HepG2 (cell line): Measurements from ENCODE around the gene MTUS2. TPM values are rescaled to one million over a fixed set of nuclear protein-coding genes. Genes with fewer than 3 reads are reported as not detected.

ENCODE experiments used
- ATAC-seq: fragments of 200-7000 bp; cut with Tn5 transposase; 3 replicates; pipeline ENCODE4 v1.9.1; 2020; ENCODE audit warnings: mild to moderate bottlenecking, moderate library complexity
- BruUV-seq: library from RNA; stranded (reverse); fragments of 400-500 nt; replicated peaks from 2 replicates; lab custom pipeline; 2021; lab: Mats Ljungman, UMichigan
- CTCF ChIA-PET: fragments of 300-600 bp; formaldehyde crosslinking; extraction: SDS; loops from one replicate; lab custom pipeline; 2021; ENCODE audit warnings: low total read pairs, inconsistent platforms, low intra/inter-chr PET ratio; lab: Yijun Ruan, JAX
- POLR2A ChIA-PET: fragments of 350-600 bp; sonication (Branson Sonifier 250); formaldehyde crosslinking; loops from one replicate; lab custom pipeline; 2020; ENCODE audit warnings: antibody characterized with exemption, inconsistent platforms; lab: Yijun Ruan, JAX
- DNase-seq: peaks from one replicate; pipeline ENCODE4 v3.0.0-alpha.2; 2015; ENCODE audit warnings: low spot score
- FAIRE-seq: peaks from 3 replicates; lab custom pipeline; 2011; peaks lifted over from hg19 to GRCh38; lab: Jason Lieb, UNC
- H2AFZ ChIP-seq: one replicate; pipeline ENCODE4 v1.6.1; 2011; ENCODE audit warnings: low read length, inconsistent platforms
- H3K27ac ChIP-seq: fragments of 300-600 bp; 3 replicates; pipeline ENCODE4 v1.8.0; 2011; ENCODE audit warnings: mixed run types, mild to moderate bottlenecking, mixed read lengths, low read length, inconsistent platforms; ENCODE audit not compliant: insufficient read depth; ENCODE audit errors: extremely low read length
- H3K27me3 ChIP-seq, 2 experiments: fragments of 200-600 bp in 1 of 2; 2 replicates in 1 of 2; 3 replicates in 1 of 2; pipeline versions ENCODE4 v1.6.0 to v1.8.0; 2011; ENCODE audit warnings: low read length in 2 of 2, mild to moderate bottlenecking in 2 of 2, moderate library complexity in 2 of 2, inconsistent platforms in 1 of 2; ENCODE audit not compliant: insufficient read depth in 2 of 2, control insufficient read depth in 1 of 2
- H3K36me3 ChIP-seq, 2 experiments: fragments of 200-600 bp in 1 of 2; replicated peaks in 1 of 2; 2 replicates in 1 of 2; 3 replicates in 1 of 2; pipeline versions ENCODE4 v1.5.1 to v1.8.0; 2011; ENCODE audit warnings: low read length in 2 of 2, inconsistent platforms in 1 of 2; ENCODE audit not compliant: insufficient read depth in 2 of 2, control insufficient read depth in 1 of 2
- H3K4me1 ChIP-seq: 2 replicates; pipeline ENCODE4 v1.5.1; 2012; ENCODE audit warnings: low read length, inconsistent platforms; ENCODE audit not compliant: insufficient read depth
- H3K4me2 ChIP-seq: 2 replicates; pipeline ENCODE4 v1.6.0; 2011; ENCODE audit warnings: low read depth, low read length, inconsistent platforms
- H3K4me3 ChIP-seq, 3 experiments: fragments of 200-600 bp in 1 of 3; sonication (generic), shearing (Covaris generic) in 1 of 3; replicated peaks in 1 of 3; 2 replicates each; pipeline ENCODE4 v1.5.1; 2011 to 2016; ENCODE audit warnings: low read length in 3 of 3, inconsistent platforms in 2 of 3, low read depth in 2 of 3, mild to moderate bottlenecking in 2 of 3, control low read depth in 1 of 3, mixed read lengths in 1 of 3; ENCODE audit not compliant: insufficient read depth in 1 of 3
- H3K79me2 ChIP-seq: one replicate; pipeline ENCODE4 v1.6.1; 2011; ENCODE audit warnings: low read length, inconsistent platforms; ENCODE audit not compliant: insufficient read depth
- H3K9ac ChIP-seq: 2 replicates; pipeline ENCODE4 v1.6.0; 2011; ENCODE audit warnings: mild to moderate bottlenecking, low read depth, low read length, inconsistent platforms; ENCODE audit not compliant: insufficient read depth
- H3K9me3 ChIP-seq: 2 replicates; pipeline ENCODE4 v1.5.1; 2012; ENCODE audit warnings: mild to moderate bottlenecking, low read length
- H4K20me1 ChIP-seq: 2 replicates; pipeline ENCODE4 v1.6.0; 2011; ENCODE audit warnings: inconsistent platforms, mild to moderate bottlenecking, low read length, moderate library complexity; ENCODE audit not compliant: insufficient read depth
- HMGA1 ChIP-seq: sonication (generic); formaldehyde crosslinking; conservative IDR thresholded peaks from 2 replicates; pipeline ENCODE4 v1.4.0; 2020; ENCODE audit warnings: missing genetic modification reagents
- KLF6 ChIP-seq: IDR thresholded peaks from 2 replicates; pipeline ENCODE4 v1.8.0; 2016; ENCODE audit warnings: missing biosample characterization, missing genetic modification reagents
- MAFK ChIP-seq, 2 experiments: IDR thresholded peaks in 1 of 2; conservative IDR thresholded peaks in 1 of 2; 2 replicates each; pipeline ENCODE4 v1.6.1; 2011; ENCODE audit warnings: improper control_type of control experiment in 2 of 2, low read length in 2 of 2
- NCOR1 ChIP-seq: fragments of 200-600 bp; sonication (generic); IDR thresholded peaks from 2 replicates; pipeline ENCODE4 v1.7.0; 2017; ENCODE audit warnings: antibody characterized with exemption, low read length, borderline replicate concordance
- ZSCAN20 ChIP-seq: sonication (generic); formaldehyde crosslinking; IDR thresholded peaks from 2 replicates; pipeline ENCODE4 v1.4.0; 2020; ENCODE audit warnings: missing genetic modification reagents, mild to moderate bottlenecking, borderline replicate concordance
- in situ Hi-C: cut with HindIII; loops from 2 replicates; pipeline ENCODE4 v1.10.0; 2017; ENCODE audit warnings: low pct_unique_long_range_greater_than_20kb; ENCODE audit not compliant: extremely low pct_ligation_motif_present
- intact Hi-C: fragments of 100-400 bp; cut with micrococcal nuclease; formaldehyde crosslinking; loops from one replicate; pipeline ENCODE4 v1.10.0; 2022; ENCODE audit not compliant: unreplicated experiment
- polyA plus RNA-seq, 8 experiments: library from polyadenylated mRNA; depleted of rRNA in 3 of 8; stranded (reverse) in 7 of 8; unstranded in 1 of 8; fragments of >200 nt; fragmentation: Illumina TruSeq in 4 of 8; extraction: Trizol in 4 of 8; gene quantifications; 2 replicates each; pipeline versions ENCODE4 v1.2.1 to v1.2.3, GENCODE V29; 2011 to 2016; ENCODE audit warnings: low read depth in 4 of 8, missing spikeins in 1 of 8, mixed read lengths in 1 of 8; ENCODE audit not compliant: insufficient read depth in 1 of 8
- total RNA-seq, 5 experiments: library from RNA; depleted of rRNA; stranded (reverse); fragments of >200 nt; fragmentation: Illumina TruSeq; extraction: Trizol; gene quantifications; 2 replicates each; pipeline ENCODE4 v1.2.3, GENCODE V29; 2016; ENCODE audit warnings: low read depth in 1 of 5
- TF ChIP-seq, protein P1 (sequence below): IDR thresholded peaks from 2 replicates; pipeline ENCODE4 v1.6.1; 2016
- TF ChIP-seq, protein P2 (sequence below): sonication (generic); formaldehyde crosslinking; IDR thresholded peaks from 2 replicates; pipeline ENCODE4 v1.8.1; 2022; ENCODE audit warnings: mild to moderate bottlenecking, missing genetic modification reagents
- TF ChIP-seq, protein P3 (sequence below): sonication (generic); formaldehyde crosslinking; IDR thresholded peaks from 2 replicates; pipeline ENCODE4 v1.4.0; 2020; ENCODE audit warnings: low read depth, mild to moderate bottlenecking, missing genetic modification reagents
- TF ChIP-seq, protein P4 (sequence below): sonication (generic); formaldehyde crosslinking; conservative IDR thresholded peaks from 2 replicates; pipeline ENCODE4 v1.4.0; 2020; ENCODE audit warnings: missing genetic modification reagents

The MTUS2 gene
- total and polyA plus RNA-seq, 2 of the 13 experiments (the other 11 are each of a cell fraction or from before 2014, with no cell fraction given), result not detected

GRCh38 chr13:29227576-29227975 is 407.4 kb downstream of the MTUS2 start:
- Histone ChIP-seq H2AFZ (no peak overlapping the region), H3K4me2 (no peak overlapping the region), H3K9me3 (peaks cover 60% of the 10 kb centered on the region), H3K36me3 (no peaks in the 10 kb centered on the region), H3K79me2 (no peaks in the 10 kb centered on the region), H3K27ac (no peak overlapping the region), H3K4me1 (no peaks in the 10 kb centered on the region), H3K4me3 (no peak overlapping the region), H3K9ac (no peak overlapping the region), H4K20me1 (no peaks in the 10 kb centered on the region), H3K27me3 (no peaks in the 10 kb centered on the region)
- intact Hi-C loops, result no loop called here
- DNase-seq (no peak), FAIRE-seq (no peak), ATAC-seq (no peak)
- BruUV-seq, result no TSS peak
- in situ Hi-C loops, result no loop called here
- TF ChIP-seq, protein P1, sequence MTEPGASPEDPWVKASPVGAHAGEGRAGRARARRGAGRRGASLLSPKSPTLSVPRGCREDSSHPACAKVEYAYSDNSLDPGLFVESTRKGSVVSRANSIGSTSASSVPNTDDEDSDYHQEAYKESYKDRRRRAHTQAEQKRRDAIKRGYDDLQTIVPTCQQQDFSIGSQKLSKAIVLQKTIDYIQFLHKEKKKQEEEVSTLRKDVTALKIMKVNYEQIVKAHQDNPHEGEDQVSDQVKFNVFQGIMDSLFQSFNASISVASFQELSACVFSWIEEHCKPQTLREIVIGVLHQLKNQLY (CRISPR knock-in tag), result no peak
- TF ChIP-seq, protein P2, sequence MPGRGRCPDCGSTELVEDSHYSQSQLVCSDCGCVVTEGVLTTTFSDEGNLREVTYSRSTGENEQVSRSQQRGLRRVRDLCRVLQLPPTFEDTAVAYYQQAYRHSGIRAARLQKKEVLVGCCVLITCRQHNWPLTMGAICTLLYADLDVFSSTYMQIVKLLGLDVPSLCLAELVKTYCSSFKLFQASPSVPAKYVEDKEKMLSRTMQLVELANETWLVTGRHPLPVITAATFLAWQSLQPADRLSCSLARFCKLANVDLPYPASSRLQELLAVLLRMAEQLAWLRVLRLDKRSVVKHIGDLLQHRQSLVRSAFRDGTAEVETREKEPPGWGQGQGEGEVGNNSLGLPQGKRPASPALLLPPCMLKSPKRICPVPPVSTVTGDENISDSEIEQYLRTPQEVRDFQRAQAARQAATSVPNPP, result no peak
- no peak for TF ChIP-seq NCOR1
- TF ChIP-seq MAFK (conservative IDR thresholded peaks at IDR 0.05 in 1 of 2, IDR thresholded peaks at IDR 0.05 in 1 of 2; ENCODE audit: low read length in 2 of 2), result no peak
- TF ChIP-seq, protein P3, sequence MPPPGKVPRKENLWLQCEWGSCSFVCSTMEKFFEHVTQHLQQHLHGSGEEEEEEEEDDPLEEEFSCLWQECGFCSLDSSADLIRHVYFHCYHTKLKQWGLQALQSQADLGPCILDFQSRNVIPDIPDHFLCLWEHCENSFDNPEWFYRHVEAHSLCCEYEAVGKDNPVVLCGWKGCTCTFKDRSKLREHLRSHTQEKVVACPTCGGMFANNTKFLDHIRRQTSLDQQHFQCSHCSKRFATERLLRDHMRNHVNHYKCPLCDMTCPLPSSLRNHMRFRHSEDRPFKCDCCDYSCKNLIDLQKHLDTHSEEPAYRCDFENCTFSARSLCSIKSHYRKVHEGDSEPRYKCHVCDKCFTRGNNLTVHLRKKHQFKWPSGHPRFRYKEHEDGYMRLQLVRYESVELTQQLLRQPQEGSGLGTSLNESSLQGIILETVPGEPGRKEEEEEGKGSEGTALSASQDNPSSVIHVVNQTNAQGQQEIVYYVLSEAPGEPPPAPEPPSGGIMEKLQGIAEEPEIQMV, result no peak
- no peak for TF ChIP-seq HMGA1
- TF ChIP-seq ZSCAN20 (CRISPR knock-in tag), result no peak
- no peak for TF ChIP-seq KLF6 (CRISPR knock-in tag)
- TF ChIP-seq, protein P4, sequence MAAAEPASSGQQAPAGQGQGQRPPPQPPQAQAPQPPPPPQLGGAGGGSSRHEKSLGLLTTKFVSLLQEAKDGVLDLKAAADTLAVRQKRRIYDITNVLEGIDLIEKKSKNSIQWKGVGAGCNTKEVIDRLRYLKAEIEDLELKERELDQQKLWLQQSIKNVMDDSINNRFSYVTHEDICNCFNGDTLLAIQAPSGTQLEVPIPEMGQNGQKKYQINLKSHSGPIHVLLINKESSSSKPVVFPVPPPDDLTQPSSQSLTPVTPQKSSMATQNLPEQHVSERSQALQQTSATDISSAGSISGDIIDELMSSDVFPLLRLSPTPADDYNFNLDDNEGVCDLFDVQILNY (CRISPR knock-in tag), result no peak
- ChIA-PET POLR2A (no interaction called here), CTCF (no interaction called here)
